GM12878 (cell line): ENCODE results near the gene MAB21L4. TPM values are rescaled to one million over a fixed set of nuclear protein-coding genes. Genes with fewer than 3 reads are reported as not detected.

Source experiments
- ATAC-seq: fragments of 200-7000 bp; cut with Tn5 transposase; 3 replicates; pipeline ENCODE4 v1.9.1; 2020; ENCODE audit warnings: mild to moderate bottlenecking, moderate library complexity
- BruUV-seq: library from RNA; stranded (reverse); fragments of 400-500 nt; replicated peaks from 2 replicates; lab custom pipeline; 2021; lab: Mats Ljungman, UMichigan
- CTCF ChIA-PET: fragments of 300-600 bp; sonication (Branson Sonifier 250); formaldehyde crosslinking; extraction: SDS; loops from one replicate; lab custom pipeline; 2021; ENCODE audit warnings: inconsistent platforms; lab: Yijun Ruan, JAX
- POLR2A ChIA-PET: fragments of 350-600 bp; formaldehyde crosslinking; extraction: SDS; loops from one replicate; lab custom pipeline; 2021; ENCODE audit warnings: inconsistent platforms; lab: Charles Lee
- RAD21 ChIA-PET: fragments of 300-600 bp; sonication (Branson Sonifier 250); formaldehyde crosslinking; loops from one replicate; lab custom pipeline; 2023; ENCODE audit warnings: antibody characterized with exemption; ENCODE audit not compliant: unreplicated experiment; lab: Charles Lee
- SMC1A ChIA-PET: fragments of 300-600 bp; sonication (Branson Sonifier 250); formaldehyde crosslinking; loops from one replicate; lab custom pipeline; 2023; ENCODE audit not compliant: unreplicated experiment, uncharacterized antibody; lab: Charles Lee
- DNase-seq: peaks from one replicate; pipeline ENCODE4 v3.0.0-alpha.2; 2011; ENCODE audit warnings: low read depth, low spot score
- FAIRE-seq: peaks from 3 replicates; lab custom pipeline; 2011; peaks lifted over from hg19 to GRCh38; lab: Jason Lieb, UNC
- H2AFZ ChIP-seq: 2 replicates; pipeline ENCODE4 v1.6.0; 2011; ENCODE audit warnings: low read depth, low read length, control low read depth; ENCODE audit not compliant: control insufficient read depth
- H3K27ac ChIP-seq: 2 replicates; pipeline ENCODE4 v1.5.1; 2011; ENCODE audit warnings: control low read depth; ENCODE audit not compliant: control insufficient read depth, insufficient read depth
- H3K27me3 ChIP-seq, 2 experiments: replicated peaks in 1 of 2; 2 replicates each; pipeline versions ENCODE4 v1.6.0 to v1.6.1; 2011; ENCODE audit warnings: low read length in 1 of 2; ENCODE audit not compliant: control insufficient read depth in 2 of 2, insufficient read depth in 2 of 2
- H3K36me3 ChIP-seq, 2 experiments: 2 replicates each; pipeline ENCODE4 v1.5.1; 2011; ENCODE audit warnings: low read length in 1 of 2; ENCODE audit not compliant: control insufficient read depth in 2 of 2, insufficient read depth in 2 of 2
- H3K4me1 ChIP-seq: 2 replicates; pipeline ENCODE4 v1.6.1; 2011; ENCODE audit warnings: mild to moderate bottlenecking, low read length, moderate library complexity, mixed read lengths; ENCODE audit not compliant: control insufficient read depth, insufficient read depth
- H3K4me2 ChIP-seq: 2 replicates; pipeline ENCODE4 v1.6.0; 2011; ENCODE audit warnings: control low read depth; ENCODE audit not compliant: control insufficient read depth, insufficient read depth
- H3K4me3 ChIP-seq: fragments of 200-600 bp; sonication (generic); 2 replicates; pipeline ENCODE4 v1.5.1; 2016
- H3K79me2 ChIP-seq: 2 replicates; pipeline ENCODE4 v1.6.0; 2011; ENCODE audit warnings: low read length; ENCODE audit not compliant: control insufficient read depth, insufficient read depth
- H3K9ac ChIP-seq: 2 replicates; pipeline ENCODE4 v1.8.0; 2011; ENCODE audit warnings: low read length, control low read depth, mixed read lengths; ENCODE audit not compliant: control insufficient read depth, insufficient read depth
- H3K9me3 ChIP-seq: replicated peaks from 3 replicates; pipeline ENCODE4 v1.5.1; 2011; ENCODE audit warnings: mild to moderate bottlenecking, low read length; ENCODE audit not compliant: control insufficient read depth, insufficient read depth
- H4K20me1 ChIP-seq: 2 replicates; pipeline ENCODE4 v1.6.0; 2011; ENCODE audit not compliant: control insufficient read depth, insufficient read depth
- MTA3 ChIP-seq: IDR thresholded peaks from 2 replicates; pipeline ENCODE4 v1.6.1; 2012; ENCODE audit warnings: low read length, inconsistent platforms, borderline replicate concordance
- PRDM15 ChIP-seq: fragments of 450-650 bp; formaldehyde crosslinking; IDR thresholded peaks from 2 replicates; pipeline ENCODE4 v1.4.0; 2020; ENCODE audit warnings: mild to moderate bottlenecking, moderate library complexity
- RELA ChIP-seq: fragments of 450-650 bp; IDR thresholded peaks from 2 replicates; pipeline ENCODE4 v1.8.0; 2014; ENCODE audit warnings: borderline replicate concordance; ENCODE audit not compliant: partially characterized antibody
- SMAD1 ChIP-seq: fragments of 450-650 bp; IDR thresholded peaks from 2 replicates; pipeline ENCODE4 v1.6.1; 2018; ENCODE audit warnings: mild to moderate bottlenecking, low read depth; ENCODE audit not compliant: partially characterized antibody
- SREBF2 ChIP-seq: IDR thresholded peaks from 2 replicates; pipeline ENCODE4 v1.6.1; 2012; ENCODE audit warnings: mild to moderate bottlenecking, low read length
- WGBS: methylation state at CpG from one replicate; pipeline ENCODE4 v1.1.6; 2016; ENCODE audit warnings: low lambda C conversion rate; ENCODE audit not compliant: insufficient replicate concordance, insufficient coverage; ENCODE audit errors: missing lambda C conversion rate; 5-methylcytosine and 5-hydroxymethylcytosine counted together
- in situ Hi-C: fragments of 300-500 bp; cut with MboI; formaldehyde crosslinking; loops from 9 replicates; pipeline ENCODE4 v1.14.3; 2018; ENCODE audit warnings: mixed read lengths
- intact Hi-C: fragments of 100-400 bp; cut with micrococcal nuclease; formaldehyde crosslinking; loops from one replicate; pipeline ENCODE4 v1.14.2; 2022; ENCODE audit not compliant: unreplicated experiment
- polyA plus RNA-seq, 11 experiments: library from polyadenylated mRNA; depleted of rRNA in 4 of 11; unstranded in 6 of 11; stranded (reverse) in 5 of 11; fragments of >200 nt; fragmentation: Nextera tagmentation in 4 of 11; fragmentation: Illumina TruSeq in 1 of 11; extraction: Ambion mirVana in 4 of 11; extraction: Trizol in 1 of 11; gene quantifications; 1 replicate in 1 of 11; 2 replicates in 10 of 11; pipeline versions ENCODE4 v1.2.1 to v1.2.3, GENCODE V29; 2011 to 2016; ENCODE audit warnings: inconsistent platforms in 2 of 11, missing spikeins in 2 of 11, low read depth in 1 of 11
- total RNA-seq, 4 experiments: library from RNA; depleted of rRNA in 3 of 4; stranded (reverse); fragments of >200 nt in 3 of 4; fragmentation: Illumina TruSeq in 1 of 4; extraction: Trizol in 1 of 4; gene quantifications; 2 replicates each; pipeline versions ENCODE4 v1.2.1 to v1.2.3, GENCODE V29; 2013 to 2021
- TF ChIP-seq, protein P1 (sequence below): fragments of 450-650 bp; IDR thresholded peaks from 2 replicates; pipeline ENCODE4 v1.6.1; 2014; ENCODE audit warnings: mild to moderate bottlenecking

Gene MAB21L4
- total and polyA plus RNA-seq, 10 of the 15 experiments (the other 5 are each of a cell fraction or from before 2014, with no cell fraction given): 0.03 TPM; not detected in 9

DNA sequence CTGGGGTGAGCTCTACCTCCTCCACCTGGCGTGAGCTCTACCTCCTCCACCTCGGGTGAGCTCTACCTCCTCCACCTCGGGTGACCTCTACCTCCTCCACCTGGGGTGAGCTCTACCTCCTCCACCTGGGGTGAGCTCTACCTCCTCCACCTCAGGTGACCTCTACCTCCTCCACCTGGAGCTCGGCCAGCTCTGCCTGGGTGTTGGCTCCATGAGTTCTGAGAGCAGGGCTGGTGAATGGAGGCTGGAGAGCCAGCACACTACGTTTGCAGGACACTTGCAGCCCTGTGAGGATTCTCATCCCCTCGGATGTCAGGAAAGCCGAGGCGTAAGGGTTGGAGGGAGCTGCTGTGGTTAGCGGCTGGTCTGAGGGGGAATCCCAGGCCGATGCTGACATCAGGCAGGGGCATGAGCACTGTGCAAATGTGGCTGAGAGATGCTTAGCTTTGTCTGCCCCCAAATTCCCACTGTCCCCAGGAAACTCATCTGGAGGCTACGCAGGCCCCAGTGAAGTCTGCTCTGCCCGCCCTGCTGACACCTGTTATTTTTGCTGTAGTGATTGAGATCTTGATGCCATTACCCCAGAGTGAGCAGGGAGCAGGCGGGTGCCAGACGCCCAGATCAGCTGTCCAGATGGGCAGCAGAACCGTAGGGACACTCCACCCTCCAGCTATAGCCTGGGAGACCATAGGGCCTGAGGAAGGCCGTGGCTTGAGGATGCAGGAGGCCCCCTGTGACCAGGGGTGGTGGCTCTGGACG is 13.4 kb upstream of the MAB21L4 start:
- 37% methylated on average over 17 of the region's 17 CpGs for WGBS
- no peak for FAIRE-seq

GRCh38 chr2:240906911-240907590 is 11.1 kb upstream of the MAB21L4 start:
- no peak for FAIRE-seq
- Histone ChIP-seq H3K4me1 (no peaks in the 10 kb centered on the region), H4K20me1 (no peaks in the 10 kb centered on the region), H3K4me3 (no peak overlapping the region), H2AFZ (no peak overlapping the region), H3K79me2 (no peaks in the 10 kb centered on the region), H3K9ac (no peak overlapping the region), H3K36me3 (no peaks in the 10 kb centered on the region), H3K9me3 (no peaks in the 10 kb centered on the region), H3K4me2 (no peak overlapping the region), H3K27me3 (no peaks in the 10 kb centered on the region), H3K27ac (no peak overlapping the region)
- BruUV-seq: no TSS peak
- RAD21 ChIA-PET: no interaction called here
- SMC1A ChIA-PET: no interaction called here
- in situ Hi-C loops (no loop called here), intact Hi-C loops (no loop called here)
- ATAC-seq: no peak
- CTCF ChIA-PET: no interaction called here
- POLR2A ChIA-PET: no interaction called here
- DNase-seq: no peak
- WGBS: 31% methylated on average over 19 of the region's 22 CpGs
- TF ChIP-seq PRDM15 (CRISPR knock-in tag) (no peak), MTA3 (no peak)

More for the DNA sequence above, 13.4 kb upstream of the MAB21L4 start:
- no peaks in the 10 kb centered on the region for H3K4me1 ChIP-seq
- in situ Hi-C loops: no loop called here
- no peaks in the 10 kb centered on the region for H3K36me3 ChIP-seq
- no TSS peak for BruUV-seq
- ATAC-seq (no peak), DNase-seq (no peak)
- H2AFZ ChIP-seq: no peak overlapping the region
- no peaks in the 10 kb centered on the region for H4K20me1 ChIP-seq
- intact Hi-C loops: no loop called here
- H3K27me3 ChIP-seq: peaks cover 0 to 3% of the 10 kb centered on the region in 2 experiments
- no peak overlapping the region for H3K9ac ChIP-seq
- no peak for TF ChIP-seq RELA
- no peak for TF ChIP-seq SMAD1
- TF ChIP-seq SREBF2: no peak
- TF ChIP-seq, protein P1, sequence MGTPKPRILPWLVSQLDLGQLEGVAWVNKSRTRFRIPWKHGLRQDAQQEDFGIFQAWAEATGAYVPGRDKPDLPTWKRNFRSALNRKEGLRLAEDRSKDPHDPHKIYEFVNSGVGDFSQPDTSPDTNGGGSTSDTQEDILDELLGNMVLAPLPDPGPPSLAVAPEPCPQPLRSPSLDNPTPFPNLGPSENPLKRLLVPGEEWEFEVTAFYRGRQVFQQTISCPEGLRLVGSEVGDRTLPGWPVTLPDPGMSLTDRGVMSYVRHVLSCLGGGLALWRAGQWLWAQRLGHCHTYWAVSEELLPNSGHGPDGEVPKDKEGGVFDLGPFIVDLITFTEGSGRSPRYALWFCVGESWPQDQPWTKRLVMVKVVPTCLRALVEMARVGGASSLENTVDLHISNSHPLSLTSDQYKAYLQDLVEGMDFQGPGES: no peak
- SMC1A ChIA-PET: no interaction called here
- no peak overlapping the region for H3K4me2 ChIP-seq
- POLR2A ChIA-PET: no interaction called here
- CTCF ChIA-PET: no interaction called here
- RAD21 ChIA-PET: no interaction called here
- H3K4me3 ChIP-seq: no peak overlapping the region
- no peaks in the 10 kb centered on the region for H3K79me2 ChIP-seq
- H3K27ac ChIP-seq: no peak overlapping the region
- H3K9me3 ChIP-seq: no peaks in the 10 kb centered on the region
